SK-N-SH (cell line): ENCODE results near the gene S100A13.
"Not testable (repeated sequence)": the region's sequence is repeated elsewhere in the genome, so short reads cannot be mapped to it uniquely, and the experiment has no call there.

Experiments used
- CTCF ChIP-seq: fragments of 200-600 bp; sonication (generic); IDR thresholded peaks from 2 replicates; pipeline ENCODE4 v1.6.1; 2017; ENCODE audit warnings: antibody characterized with exemption, mild to moderate bottlenecking, moderate library complexity
- EZH2phosphoT487 ChIP-seq: fragments of 200-600 bp; sonication (generic); IDR thresholded peaks from 2 replicates; pipeline ENCODE4 v1.6.1; 2017; ENCODE audit warnings: low read depth, mixed run types, mild to moderate bottlenecking, antibody characterized with exemption, moderate library complexity, borderline replicate concordance
- IRF3 ChIP-seq: fragments of 150-350 bp; IDR thresholded peaks from 2 replicates; pipeline ENCODE4 v1.6.1; 2016; ENCODE audit warnings: mild to moderate bottlenecking, low read depth, low read length
- JUND ChIP-seq: IDR thresholded peaks from 2 replicates; pipeline ENCODE4 v1.4.0; 2012
- MAX ChIP-seq: IDR thresholded peaks from 2 replicates; pipeline ENCODE4 v1.4.0; 2012; ENCODE audit warnings: low read depth
- MXI1 ChIP-seq: IDR thresholded peaks from 2 replicates; pipeline ENCODE4 v1.6.1; 2012; ENCODE audit warnings: mild to moderate bottlenecking, low read depth, low read length, improper control_type of control experiment
- PBX3 ChIP-seq: IDR thresholded peaks from 2 replicates; pipeline ENCODE4; 2012
- POLR2AphosphoS5 ChIP-seq: IDR thresholded peaks from 2 replicates; pipeline ENCODE4 v1.6.1; 2012; ENCODE audit warnings: low read depth, low read length
- RCOR1 ChIP-seq: fragments of 150-350 bp; IDR thresholded peaks from 2 replicates; pipeline ENCODE4 v1.6.1; 2017; ENCODE audit warnings: antibody characterized with exemption, low read length
- REST ChIP-seq: IDR thresholded peaks from 2 replicates; pipeline ENCODE4 v1.6.1; 2012; ENCODE audit warnings: mild to moderate bottlenecking, low read depth, low read length, moderate library complexity
- SMC3 ChIP-seq: IDR thresholded peaks from 2 replicates; pipeline ENCODE4 v1.6.1; 2012; ENCODE audit warnings: low read depth, low read length, improper control_type of control experiment
- YY1 ChIP-seq: IDR thresholded peaks from 2 replicates; pipeline ENCODE4 v1.4.0; 2012; ENCODE audit warnings: low read depth, mild to moderate bottlenecking

GRCh38 chr1:153575497-153575896 is 51.8 kb downstream of the S100A13 start:
- TF ChIP-seq EZH2phosphoT487, CTCF, SMC3, IRF3, YY1, MAX, MXI1, REST, JUND, PBX3, RCOR1, POLR2AphosphoS5: not testable (repeated sequence)
